PC-3 (cell line): ENCODE measurements around the gene FARS2.

Experiments
- EZH2 ChIP-seq: fragments of 300-600 bp; sonication (generic); IDR thresholded peaks from one replicate; pipeline ENCODE4 v1.6.1; 2017; ENCODE audit warnings: antibody characterized with exemption, mild to moderate bottlenecking, low read length; ENCODE audit not compliant: unreplicated experiment
- TF ChIP-seq, protein P1 (sequence below): fragments of 300-600 bp; sonication (generic); conservative IDR thresholded peaks from 2 replicates; pipeline ENCODE4 v1.5.1; 2017; ENCODE audit warnings: antibody characterized with exemption, low read depth, mild to moderate bottlenecking, low read length

DNA sequence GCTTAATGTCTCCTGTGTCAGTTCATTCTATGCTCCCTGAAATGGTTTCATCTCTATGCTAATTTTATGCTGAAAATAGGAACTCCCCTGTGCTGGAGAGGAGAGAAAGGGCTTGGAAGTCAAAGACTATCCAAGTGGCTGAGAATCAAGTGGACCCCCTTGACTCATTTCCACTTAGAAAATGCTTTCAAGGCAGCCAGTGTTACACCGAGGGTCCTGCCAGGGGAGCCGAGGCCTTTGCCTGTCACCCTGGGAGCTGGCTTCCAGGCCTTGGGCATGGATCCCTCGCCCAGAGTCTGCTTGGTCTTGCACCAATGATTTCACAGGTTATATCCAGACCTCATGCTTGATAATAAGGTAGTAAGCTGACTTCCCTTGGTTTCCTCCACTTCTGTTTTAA is 402.8 kb downstream of the FARS2 start:
- TF ChIP-seq, protein P1, sequence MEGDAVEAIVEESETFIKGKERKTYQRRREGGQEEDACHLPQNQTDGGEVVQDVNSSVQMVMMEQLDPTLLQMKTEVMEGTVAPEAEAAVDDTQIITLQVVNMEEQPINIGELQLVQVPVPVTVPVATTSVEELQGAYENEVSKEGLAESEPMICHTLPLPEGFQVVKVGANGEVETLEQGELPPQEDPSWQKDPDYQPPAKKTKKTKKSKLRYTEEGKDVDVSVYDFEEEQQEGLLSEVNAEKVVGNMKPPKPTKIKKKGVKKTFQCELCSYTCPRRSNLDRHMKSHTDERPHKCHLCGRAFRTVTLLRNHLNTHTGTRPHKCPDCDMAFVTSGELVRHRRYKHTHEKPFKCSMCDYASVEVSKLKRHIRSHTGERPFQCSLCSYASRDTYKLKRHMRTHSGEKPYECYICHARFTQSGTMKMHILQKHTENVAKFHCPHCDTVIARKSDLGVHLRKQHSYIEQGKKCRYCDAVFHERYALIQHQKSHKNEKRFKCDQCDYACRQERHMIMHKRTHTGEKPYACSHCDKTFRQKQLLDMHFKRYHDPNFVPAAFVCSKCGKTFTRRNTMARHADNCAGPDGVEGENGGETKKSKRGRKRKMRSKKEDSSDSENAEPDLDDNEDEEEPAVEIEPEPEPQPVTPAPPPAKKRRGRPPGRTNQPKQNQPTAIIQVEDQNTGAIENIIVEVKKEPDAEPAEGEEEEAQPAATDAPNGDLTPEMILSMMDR, result no peak
- TF ChIP-seq EZH2, result no peak
